Panc1 (cell line): ENCODE data around the gene HOPX. TPM values are rescaled to one million over a fixed set of nuclear protein-coding genes. Genes with fewer than 3 reads are reported as not detected.
"Not testable (repeated sequence)": the region's sequence is repeated elsewhere in the genome, so short reads cannot be mapped to it uniquely, and the experiment has no call there.

Experiments
- ATAC-seq: fragments of 200-7000 bp; cut with Tn5 transposase; 2 replicates; pipeline ENCODE4 v1.9.1; 2020; ENCODE audit warnings: mild to moderate bottlenecking, moderate library complexity
- BruUV-seq: library from RNA; stranded (reverse); fragments of 400-500 nt; replicated peaks from 2 replicates; lab custom pipeline; 2021; lab: Mats Ljungman, UMichigan
- CTCF ChIA-PET: fragments of 300-600 bp; sonication (Branson Sonifier 250); formaldehyde crosslinking; loops from one replicate; lab custom pipeline; 2022; ENCODE audit warnings: antibody characterized with exemption; lab: Charles Lee
- POLR2A ChIA-PET: fragments of 300-600 bp; sonication (Branson Sonifier 250); formaldehyde crosslinking; loops from one replicate; lab custom pipeline; 2022; ENCODE audit warnings: antibody characterized with exemption; lab: Charles Lee
- DNase-seq: peaks from one replicate; pipeline ENCODE4 v3.0.0-alpha.2; 2010; ENCODE audit warnings: low read depth, low spot score
- H3K27ac ChIP-seq: 2 replicates; pipeline ENCODE4 v1.5.1; 2011; ENCODE audit warnings: mild to moderate bottlenecking, low read length, inconsistent platforms
- H3K27me3 ChIP-seq: fragments of 200-500 bp; sonication (Bioruptor generic); 2 replicates; pipeline ENCODE4 v1.6.0; 2014; ENCODE audit warnings: low read length, inconsistent platforms; ENCODE audit not compliant: control insufficient read depth, insufficient read depth
- H3K36me3 ChIP-seq: fragments of 200-500 bp; sonication (Bioruptor generic); 2 replicates; pipeline ENCODE4 v1.5.1; 2014; ENCODE audit warnings: inconsistent platforms, mild to moderate bottlenecking, low read length, moderate library complexity; ENCODE audit not compliant: control insufficient read depth, insufficient read depth
- H3K4me1 ChIP-seq: 2 replicates; pipeline ENCODE4 v1.5.1; 2011; ENCODE audit warnings: inconsistent platforms, mild to moderate bottlenecking, low read length, moderate library complexity; ENCODE audit not compliant: control insufficient read depth, insufficient read depth
- H3K4me3 ChIP-seq, 2 experiments: 2 replicates each; pipeline ENCODE4 v1.5.1; 2011 to 2012; ENCODE audit warnings: low read depth in 2 of 2, low read length in 2 of 2, mild to moderate bottlenecking in 2 of 2, inconsistent platforms in 1 of 2, moderate library complexity in 1 of 2
- H3K9me3 ChIP-seq: fragments of 200-500 bp; sonication (Bioruptor generic); 2 replicates; pipeline ENCODE4 v1.5.1; 2014; ENCODE audit warnings: low read depth, mild to moderate bottlenecking, inconsistent platforms, low read length, moderate library complexity; ENCODE audit not compliant: control insufficient read depth, insufficient read depth
- CTCF ChIP-seq: fragments of 450-650 bp; IDR thresholded peaks from 2 replicates; pipeline ENCODE4 v1.5.1; 2017; ENCODE audit warnings: mild to moderate bottlenecking
- POLR2AphosphoS5 ChIP-seq: IDR thresholded peaks from 2 replicates; pipeline ENCODE4 v1.6.1; 2012; ENCODE audit warnings: mild to moderate bottlenecking, low read depth, low read length, moderate library complexity
- REST ChIP-seq, 2 experiments: IDR thresholded peaks; 2 replicates each; pipeline ENCODE4 v1.6.1; 2011 to 2012; ENCODE audit warnings: low read depth in 2 of 2, control low read depth in 1 of 2, low read length in 1 of 2, mild to moderate bottlenecking in 1 of 2, moderate library complexity in 1 of 2; ENCODE audit not compliant: insufficient read depth in 1 of 2
- SIN3A ChIP-seq: IDR thresholded peaks from 2 replicates; pipeline ENCODE4 v1.6.1; 2012; ENCODE audit warnings: low read depth, mild to moderate bottlenecking, low read length, moderate library complexity, borderline replicate concordance; ENCODE audit not compliant: insufficient read depth
- TCF7L2 ChIP-seq: IDR thresholded peaks from 2 replicates; pipeline ENCODE4 v1.6.1; 2011; ENCODE audit warnings: mild to moderate bottlenecking, low read depth, low read length, inconsistent platforms
- in situ Hi-C: cut with HindIII; loops from 2 replicates; pipeline ENCODE4 v1.10.0; 2016; ENCODE audit warnings: low sequenced_read_pairs, low pct_unique_long_range_greater_than_20kb
- intact Hi-C: fragments of 100-400 bp; cut with micrococcal nuclease; formaldehyde crosslinking; loops from one replicate; pipeline ENCODE4 v1.10.0; 2022; ENCODE audit not compliant: unreplicated experiment
- total RNA-seq: library from RNA; stranded (reverse); gene quantifications from one replicate; pipeline ENCODE4 v1.2.1, GENCODE V29; 2021; ENCODE audit not compliant: unreplicated experiment

The HOPX gene
- total RNA-seq, 1 experiment from 2014 or later: not detected

- ATAC-seq: no peak
- no peaks in the 10 kb centered on the region for H3K9me3 ChIP-seq
- in situ Hi-C loops: no loop called here
- no peak overlapping the region for H3K4me3 ChIP-seq
- no peaks in the 10 kb centered on the region for H3K4me1 ChIP-seq
- intact Hi-C loops: no loop called here
- ChIA-PET CTCF (interaction anchor here (0.5 kb wide), 1 partner anchor 188 kb away, joined by 3 read pairs; no protein-coding TSS in a partner anchor), POLR2A (no interaction called here)
- no TSS peak for BruUV-seq
- H3K27ac ChIP-seq: no peak overlapping the region
- TF ChIP-seq TCF7L2: no peak
- no peak for TF ChIP-seq CTCF
- TF ChIP-seq SIN3A: no peak
- no peak for TF ChIP-seq REST (IDR thresholded peaks at IDR 0.05; ENCODE audit: insufficient read depth in 1 of 2, low read depth in 2 of 2, low read length in 1 of 2)
- TF ChIP-seq POLR2AphosphoS5: no peak
- no peaks in the 10 kb centered on the region for H3K36me3 ChIP-seq
- DNase-seq: no peak
- no peaks in the 10 kb centered on the region for H3K27me3 ChIP-seq
Measured at GRCh38 chr4:56637791-56638190, 43.3 kb downstream of the HOPX start.

GRCh38 chr4:56637154-56637553 is 43.9 kb downstream of the HOPX start:
- CTCF ChIA-PET: no interaction called here
- TF ChIP-seq POLR2AphosphoS5 (no peak), TCF7L2 (no peak), REST (IDR thresholded peaks at IDR 0.05; ENCODE audit: insufficient read depth in 1 of 2, low read depth in 2 of 2, low read length in 1 of 2) (no peak), CTCF (no peak), SIN3A (no peak)

GRCh38 chr4:56634954-56635353 is 46.1 kb downstream of the HOPX start:
- DNase-seq, POLR2A ChIA-PET, H3K4me1 ChIP-seq, H3K4me3 ChIP-seq, H3K36me3 ChIP-seq, H3K27me3 ChIP-seq, H3K9me3 ChIP-seq, CTCF ChIA-PET, in situ Hi-C loops, BruUV-seq, H3K27ac ChIP-seq, intact Hi-C loops, ATAC-seq: not testable (repeated sequence)

More at GRCh38 chr4:56637154-56637553, 43.9 kb downstream of the HOPX start:
- intact Hi-C loops: no loop called here
- POLR2A ChIA-PET: no interaction called here
- BruUV-seq: no TSS peak
- H3K9me3 ChIP-seq: no peaks in the 10 kb centered on the region
- ATAC-seq: no peak
- H3K4me1 ChIP-seq: no peaks in the 10 kb centered on the region
- H3K36me3 ChIP-seq: no peaks in the 10 kb centered on the region
- in situ Hi-C loops: no loop called here
- no peak for DNase-seq
- no peaks in the 10 kb centered on the region for H3K27me3 ChIP-seq
- no peak overlapping the region for H3K4me3 ChIP-seq
- H3K27ac ChIP-seq: no peak overlapping the region
